ENCODE results near the gene MOCS1.
A peak's percentile ranks its signal among the peaks of the same experiment; 100 is the strongest.

Gene MOCS1

DNA sequence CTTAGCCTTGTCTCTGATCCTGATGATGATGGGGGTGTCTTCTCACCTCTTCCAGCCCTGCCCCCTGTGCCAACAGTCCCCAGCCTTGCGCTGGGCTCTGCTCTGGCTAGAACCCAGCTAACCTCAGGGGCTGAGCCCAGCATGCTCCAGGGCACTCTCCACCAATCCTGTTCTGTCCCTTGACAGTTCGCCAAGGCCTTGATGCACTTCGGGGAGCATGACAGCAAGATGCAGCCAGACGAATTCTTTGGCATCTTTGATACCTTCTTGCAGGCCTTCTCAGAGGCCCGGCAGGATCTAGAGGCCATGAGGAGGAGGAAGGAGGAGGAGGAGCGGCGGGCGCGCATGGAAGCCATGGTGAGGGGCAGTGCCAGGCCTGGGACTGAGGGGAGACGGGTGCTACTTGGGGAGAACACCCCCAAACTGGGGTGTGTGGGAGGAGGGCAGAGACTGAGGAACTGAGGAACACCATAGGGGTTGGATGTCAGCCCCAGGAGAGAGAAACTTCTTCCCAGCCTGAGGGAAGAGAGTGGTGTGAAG lies 33.1 kb downstream of the MOCS1 start:
- no peak for ATAC-seq

DNA sequence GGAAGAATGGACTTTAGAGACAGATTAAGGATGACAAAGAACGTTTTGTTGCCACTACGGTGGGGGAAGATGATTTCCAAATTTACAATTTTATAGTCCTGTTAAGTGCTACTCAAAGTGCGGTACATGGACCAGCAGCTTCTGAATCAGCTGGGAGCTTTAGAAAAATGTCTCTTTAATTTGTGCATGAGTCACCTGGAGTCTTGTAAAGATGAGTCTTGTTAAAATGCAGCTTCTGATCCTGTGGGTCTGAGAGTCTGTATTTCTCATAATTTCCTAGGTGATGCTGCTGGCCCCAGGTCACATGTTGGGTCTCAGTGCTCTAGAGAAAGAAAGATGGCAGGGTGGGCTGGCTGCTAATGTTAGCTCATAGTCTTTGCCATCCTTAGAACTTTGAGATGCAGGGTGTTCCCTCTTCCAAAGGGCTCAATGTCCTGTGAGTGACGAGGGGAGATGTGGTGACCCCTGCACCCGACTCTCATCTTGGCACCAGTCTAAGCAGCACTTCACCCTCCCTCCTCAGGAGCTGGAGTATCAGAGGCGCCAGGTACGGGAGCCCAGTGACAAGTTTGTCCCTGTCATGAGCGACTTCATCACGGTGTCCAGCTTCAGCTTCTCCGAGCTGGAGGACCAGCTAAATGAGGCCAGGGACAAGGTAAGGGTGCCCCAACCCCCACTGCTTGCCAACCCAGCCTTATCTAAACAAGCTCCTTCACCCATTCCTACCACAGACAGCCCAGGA lies 34.5 kb downstream of the MOCS1 start:
- ATAC-seq, result no peak

DNA sequence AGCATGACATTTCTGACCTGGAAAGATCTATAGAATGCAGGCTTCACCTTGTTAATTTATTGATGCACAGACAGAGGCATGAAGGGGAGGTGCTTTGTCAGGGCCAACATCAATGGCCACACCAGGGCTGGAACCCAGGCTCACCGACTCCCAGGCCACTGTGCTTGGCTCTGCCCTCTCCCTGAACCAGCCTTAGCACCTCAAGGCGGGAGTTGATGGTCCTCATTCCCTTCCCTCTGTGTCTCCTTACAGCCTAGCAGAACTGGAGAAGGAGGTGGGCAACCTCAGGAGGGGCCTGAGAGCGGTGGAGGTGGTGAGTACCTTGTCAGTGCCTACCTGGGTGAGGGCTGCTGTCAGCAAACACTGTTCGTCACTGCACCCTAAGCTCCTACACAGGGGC lies 35.6 kb downstream of the MOCS1 start:
- no peak for ATAC-seq

DNA sequence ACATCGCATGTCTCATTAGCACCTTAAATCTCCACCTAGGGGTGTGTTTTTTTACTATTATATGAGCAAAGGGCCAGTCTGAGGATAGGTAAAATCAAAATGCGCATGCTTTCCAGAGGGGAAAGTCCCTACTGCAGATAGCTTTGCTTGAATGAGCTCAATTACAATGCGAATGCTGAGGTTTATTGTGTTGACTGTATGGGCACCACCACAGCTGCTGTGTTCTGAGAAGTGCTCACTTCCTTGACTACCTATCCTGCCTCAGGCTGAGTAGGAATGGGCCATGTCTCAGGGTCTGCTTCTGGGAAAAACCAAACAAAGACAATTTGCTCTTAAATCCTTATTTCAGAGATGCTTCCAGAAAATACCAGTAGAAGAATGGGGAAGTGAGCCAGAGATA lies 36.6 kb downstream of the MOCS1 start:
- no peak for ATAC-seq

DNA sequence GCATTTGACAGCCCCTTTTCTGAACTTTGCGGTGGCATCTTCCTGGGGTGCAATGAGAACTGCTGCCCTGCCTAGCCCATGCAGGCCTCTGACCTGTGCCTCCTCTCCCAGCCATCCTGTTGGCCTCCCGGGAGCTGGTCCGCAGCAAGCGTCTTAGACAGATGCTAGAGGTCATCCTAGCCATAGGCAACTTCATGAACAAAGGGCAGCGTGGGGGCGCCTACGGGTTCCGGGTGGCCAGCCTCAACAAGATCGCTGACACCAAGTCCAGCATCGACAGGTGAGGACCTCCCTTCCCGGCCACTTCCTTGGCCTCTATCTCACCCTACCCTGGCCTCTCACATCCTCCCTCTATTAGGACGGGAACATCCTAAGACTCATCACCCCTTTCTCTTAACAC lies 37.6 kb downstream of the MOCS1 start:
- ATAC-seq, result no peak

DNA sequence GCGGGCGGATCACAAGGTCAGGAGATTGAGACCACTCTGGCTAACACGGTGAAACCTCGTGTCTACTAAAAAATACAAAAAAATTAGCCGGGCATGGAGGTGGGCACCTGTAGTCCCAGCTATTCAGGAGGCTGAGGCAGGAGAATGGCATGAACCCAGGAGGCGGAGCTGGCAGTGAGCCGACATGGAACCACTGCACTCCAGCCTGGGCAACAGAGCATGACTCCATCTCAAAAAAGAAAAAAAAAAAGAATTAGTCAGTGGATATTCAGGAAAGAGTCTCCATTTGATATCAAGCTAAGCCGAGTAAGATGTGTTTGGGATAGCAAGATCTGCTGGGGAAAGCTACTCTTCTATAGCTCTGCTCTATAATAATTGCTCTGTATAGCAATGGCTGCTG lies 41.0 kb downstream of the MOCS1 start:
- ATAC-seq, result no peak

DNA sequence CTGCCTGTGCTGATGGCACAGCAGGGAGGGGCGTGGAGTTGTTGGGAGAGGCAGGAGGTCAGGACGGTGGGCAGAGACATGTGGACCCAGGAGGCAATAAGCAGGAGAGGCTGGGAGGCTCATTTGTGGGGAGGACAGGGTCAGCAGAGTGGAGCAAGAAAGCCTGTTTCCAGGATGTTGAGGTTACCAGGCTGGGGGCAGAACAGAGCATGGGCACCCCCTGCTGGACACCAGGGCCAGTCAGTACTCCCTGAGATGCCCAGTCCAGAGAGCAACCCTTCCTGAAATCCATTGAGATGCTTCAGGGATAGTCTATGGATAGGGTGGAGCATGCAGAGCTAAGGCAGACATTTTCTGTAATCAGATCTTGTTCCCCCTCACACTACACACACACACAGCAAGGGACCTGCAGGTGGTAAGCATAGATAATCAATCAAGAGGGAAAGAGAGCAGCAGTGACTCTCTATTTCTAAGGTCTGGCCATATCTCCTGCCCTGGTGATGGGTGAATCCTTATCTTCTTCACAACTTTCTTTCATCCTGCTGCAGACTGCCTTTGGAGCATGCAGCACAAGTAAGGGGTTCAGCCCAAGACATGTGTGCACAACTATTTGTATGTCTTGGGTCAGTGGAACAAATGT lies 41.7 kb downstream of the MOCS1 start:
- peak in 1 of 2 donors; percentile 30 for ATAC-seq

DNA sequence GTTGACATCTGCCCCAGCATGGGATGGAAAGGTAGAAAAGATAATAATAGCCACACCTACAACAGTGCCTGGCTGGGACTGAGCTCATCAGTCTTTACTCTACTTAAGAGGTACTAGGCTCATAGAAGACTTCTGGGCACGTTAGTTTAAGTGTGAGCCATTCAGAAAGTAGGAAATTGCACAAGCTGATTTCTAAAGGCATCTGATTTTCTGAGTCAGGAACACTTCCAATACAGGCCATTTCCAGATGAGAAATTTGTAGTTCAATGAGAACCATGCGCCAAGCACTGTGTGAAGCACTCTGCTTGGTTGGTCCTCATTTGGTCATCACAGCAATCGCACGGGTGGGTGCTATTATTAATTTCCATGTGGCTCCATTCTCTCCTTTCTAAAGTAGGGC lies 42.3 kb downstream of the MOCS1 start:
- ATAC-seq, result no peak

DNA sequence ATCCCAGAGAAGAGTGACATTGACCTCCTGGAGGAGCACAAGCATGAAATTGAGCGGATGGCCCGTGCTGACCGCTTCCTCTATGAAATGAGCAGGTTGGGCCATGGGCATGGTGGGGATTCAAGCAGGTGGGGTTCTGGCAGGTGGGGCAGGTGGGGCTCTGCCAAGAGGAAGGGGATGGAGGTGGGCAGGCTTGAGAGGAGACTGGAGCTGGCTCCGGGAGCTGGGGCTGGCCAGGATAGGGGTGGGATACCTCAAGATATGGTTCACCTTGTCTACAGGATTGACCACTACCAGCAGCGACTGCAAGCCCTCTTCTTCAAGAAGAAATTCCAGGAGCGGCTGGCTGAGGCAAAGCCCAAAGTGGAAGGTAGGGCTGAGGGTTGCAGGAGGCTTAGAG lies 42.9 kb downstream of the MOCS1 start:
- ATAC-seq, result no peak

DNA sequence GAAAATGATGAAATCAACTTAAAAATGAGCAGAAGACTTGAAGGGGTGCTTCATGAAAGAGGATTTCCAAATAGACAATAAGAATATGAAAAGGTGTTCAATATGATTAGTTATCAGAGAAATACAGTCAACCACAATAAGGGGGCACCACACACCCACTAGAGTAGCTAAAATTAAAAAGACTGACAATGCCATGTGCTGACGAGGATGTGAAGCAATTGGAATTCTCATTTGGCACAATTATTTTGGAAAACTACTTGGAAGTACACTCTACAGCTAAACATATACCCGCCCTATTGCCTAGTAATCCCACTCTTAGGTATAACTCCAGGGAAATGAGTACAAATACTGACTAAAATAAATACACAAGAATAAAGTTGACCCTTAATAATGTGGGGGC lies 45.0 kb downstream of the MOCS1 start:
- ATAC-seq, result no peak

DNA sequence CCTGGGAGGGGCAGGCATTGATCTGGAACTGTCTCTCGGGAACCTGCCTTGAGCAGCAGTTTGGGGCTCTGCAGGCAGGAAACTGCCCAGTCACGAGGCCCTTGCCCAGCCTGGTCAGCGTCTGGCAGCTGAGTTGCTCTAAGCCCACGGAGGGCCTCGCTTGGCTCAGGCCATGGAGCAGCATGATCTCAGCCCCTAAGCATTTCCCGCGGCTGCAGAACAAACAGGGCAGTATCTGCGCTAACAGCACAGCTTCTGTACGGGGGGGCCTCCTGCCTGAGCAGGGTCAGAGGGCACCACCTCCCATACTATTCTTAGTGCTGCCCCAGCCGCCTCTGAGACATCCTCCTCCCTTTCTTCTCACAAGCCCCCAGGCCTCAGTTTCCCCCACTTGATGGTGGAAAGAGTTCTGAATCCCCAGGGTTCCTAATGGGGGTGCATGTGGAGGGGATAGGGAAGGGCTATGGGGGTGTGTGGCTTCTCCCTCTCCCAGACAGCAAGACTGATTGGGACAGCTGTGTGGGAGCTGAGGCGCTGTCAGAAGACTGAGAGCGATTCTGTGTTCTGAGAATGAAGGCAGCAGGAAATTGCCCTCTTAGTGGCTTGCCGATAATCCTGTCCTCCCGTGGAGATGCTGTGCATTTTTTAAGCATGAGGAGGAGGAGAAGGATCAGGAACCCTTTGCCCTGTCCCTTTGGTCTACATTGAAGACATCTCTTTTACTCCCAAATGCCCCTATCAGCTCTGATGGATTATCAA lies 46.4 kb downstream of the MOCS1 start:
- no peak for ATAC-seq

DNA sequence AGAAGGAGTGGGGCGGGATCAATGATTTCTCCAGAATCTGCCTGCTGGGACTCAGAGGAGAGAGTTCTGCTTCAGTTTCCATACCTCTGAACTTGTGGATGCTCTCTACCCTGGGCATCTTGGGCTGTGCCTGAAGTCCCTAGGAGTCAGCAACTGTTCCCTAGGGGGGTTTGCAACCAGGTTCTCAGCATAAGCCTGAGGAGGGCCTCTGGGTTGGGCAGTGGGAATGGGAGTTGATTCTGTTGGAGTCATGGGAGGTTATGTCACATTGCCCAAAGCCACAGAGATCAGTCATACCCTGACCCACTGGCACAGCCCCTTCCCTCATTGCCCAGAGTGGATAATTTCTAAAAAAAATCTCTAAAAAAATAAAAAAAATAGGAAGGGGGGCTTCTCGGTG lies 47.4 kb downstream of the MOCS1 start:
- ATAC-seq, result no peak

DNA sequence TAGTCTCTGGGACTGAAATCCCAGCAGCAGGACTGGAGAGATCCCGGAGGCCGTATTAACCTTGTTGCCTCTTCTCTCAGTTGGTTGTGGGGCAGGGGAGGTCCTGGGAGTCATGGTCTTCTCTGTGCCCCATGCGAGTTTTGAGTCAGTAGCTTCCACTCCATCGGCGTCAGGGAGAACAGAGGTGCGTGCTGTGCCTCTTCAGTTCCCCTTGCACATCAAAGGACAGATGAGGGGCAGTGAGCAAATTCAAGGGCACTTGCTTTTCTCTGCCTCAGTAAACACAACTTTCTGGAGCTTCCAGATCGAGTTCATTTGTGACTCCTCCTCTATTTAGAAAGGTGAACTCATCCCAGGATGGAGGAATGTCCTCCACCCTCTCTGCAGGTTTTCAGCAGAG lies 48.6 kb downstream of the MOCS1 start:
- no peak for ATAC-seq

DNA sequence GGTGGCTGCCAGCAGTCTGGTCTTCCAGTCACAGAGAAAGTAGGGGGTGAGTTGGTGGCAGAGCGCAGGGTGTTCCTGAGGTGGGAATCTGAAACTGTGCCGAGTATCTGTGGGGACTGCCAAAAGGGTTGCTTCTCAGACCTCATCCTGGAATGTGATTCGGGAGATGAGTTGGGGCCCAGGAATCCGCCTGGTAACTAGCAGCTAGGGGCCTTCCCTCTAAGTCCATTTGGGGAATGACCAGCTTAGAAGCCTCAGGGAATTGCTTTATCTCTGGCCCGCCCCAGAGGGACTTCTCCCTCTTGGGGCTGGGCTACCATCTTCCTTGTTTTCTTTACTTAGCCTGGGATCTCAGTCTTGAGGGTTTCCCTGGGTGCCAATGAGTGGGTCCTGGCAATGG lies 49.6 kb downstream of the MOCS1 start:
- no peak for ATAC-seq

DNA sequence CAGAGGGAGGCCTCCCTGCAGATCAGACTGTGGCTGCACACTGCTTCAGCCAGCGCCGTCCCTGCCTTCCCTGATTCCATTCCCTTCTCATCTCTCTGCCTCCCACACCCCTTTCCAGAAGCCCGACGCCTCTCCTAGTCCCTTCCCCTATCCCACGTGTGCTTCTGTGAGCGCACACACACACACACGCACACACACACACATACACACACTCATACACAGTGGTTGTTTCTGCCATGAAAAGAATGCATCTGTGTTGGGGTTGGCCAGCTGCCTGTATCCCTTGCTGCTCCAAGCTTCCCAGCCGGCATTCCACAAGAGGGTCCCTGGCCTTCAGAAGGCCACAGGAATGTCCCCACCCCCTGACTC lies 51.7 kb downstream of the MOCS1 start:
- no peak for ATAC-seq

DNA sequence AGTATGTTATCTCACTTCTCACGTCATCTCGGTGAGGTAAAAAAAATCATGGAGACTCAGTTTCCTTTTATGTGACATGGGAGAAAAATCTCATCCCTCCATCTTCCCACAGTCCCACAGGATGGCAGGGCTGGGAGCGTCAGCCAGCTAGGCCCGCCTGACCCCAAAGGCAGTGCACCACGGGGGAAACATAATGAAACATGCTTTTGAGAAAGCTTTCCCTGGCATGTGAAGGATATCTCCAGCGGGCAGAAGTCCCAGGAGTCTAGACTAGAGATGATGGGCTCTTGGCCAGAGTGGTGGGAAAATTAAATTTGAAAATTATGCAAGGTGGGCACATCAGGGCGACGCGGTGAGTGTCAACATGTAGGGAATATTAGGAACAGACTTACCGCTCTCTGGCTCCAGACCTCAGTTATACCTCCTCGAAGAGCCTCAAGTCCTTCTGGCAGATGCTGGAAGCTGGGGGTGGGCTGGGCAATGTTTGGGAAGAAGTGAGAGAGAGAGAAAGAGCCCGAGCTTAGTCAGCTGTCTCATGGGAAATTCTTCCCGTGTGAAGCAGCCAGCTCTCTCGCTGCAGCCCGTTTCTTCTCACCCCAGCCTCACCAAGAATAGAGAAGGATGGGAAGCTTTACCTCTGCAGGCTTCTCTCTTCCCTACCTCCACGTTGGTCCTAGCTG lies 52.3 kb downstream of the MOCS1 start:
- no peak for ATAC-seq

DNA sequence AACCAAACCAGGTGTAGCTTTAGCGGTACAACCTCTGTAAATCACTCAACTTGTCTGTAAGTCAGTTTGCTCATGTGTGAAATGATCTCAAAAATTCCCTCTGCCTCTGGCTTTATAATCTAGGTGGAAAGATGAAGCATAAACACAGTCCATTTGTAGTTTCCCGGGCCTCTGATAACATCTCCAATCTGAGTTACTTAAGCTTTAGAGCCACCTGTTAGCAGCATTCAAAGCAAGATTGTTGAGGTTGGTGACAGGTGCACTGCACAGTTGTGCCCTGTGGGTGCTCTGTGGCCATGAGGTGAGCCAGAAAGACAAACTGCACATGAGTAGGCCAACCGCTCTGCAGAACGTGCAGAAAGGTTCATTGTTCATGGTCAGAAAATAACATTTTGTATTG lies 53.7 kb downstream of the MOCS1 start:
- ATAC-seq, result no peak

DNA sequence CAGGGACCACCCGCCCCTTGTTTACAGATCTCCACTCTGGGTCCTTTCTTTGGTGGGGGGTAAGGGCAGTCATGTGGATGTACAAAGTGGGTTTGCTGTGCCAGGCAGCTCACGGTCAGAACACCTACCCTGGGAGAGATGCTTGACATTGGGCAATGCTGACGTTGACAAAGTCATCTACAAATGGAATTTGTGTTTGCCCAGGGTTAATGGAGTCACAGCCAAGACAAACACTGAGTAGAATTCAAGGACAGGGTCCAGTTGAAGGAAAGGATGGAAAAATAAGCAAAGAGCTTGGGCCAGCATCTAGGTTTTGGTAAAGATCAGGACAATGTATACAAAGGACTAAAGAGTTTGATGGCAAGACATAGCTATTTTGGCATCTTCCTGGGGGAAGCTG lies 54.7 kb downstream of the MOCS1 start:
- no peak for ATAC-seq

DNA sequence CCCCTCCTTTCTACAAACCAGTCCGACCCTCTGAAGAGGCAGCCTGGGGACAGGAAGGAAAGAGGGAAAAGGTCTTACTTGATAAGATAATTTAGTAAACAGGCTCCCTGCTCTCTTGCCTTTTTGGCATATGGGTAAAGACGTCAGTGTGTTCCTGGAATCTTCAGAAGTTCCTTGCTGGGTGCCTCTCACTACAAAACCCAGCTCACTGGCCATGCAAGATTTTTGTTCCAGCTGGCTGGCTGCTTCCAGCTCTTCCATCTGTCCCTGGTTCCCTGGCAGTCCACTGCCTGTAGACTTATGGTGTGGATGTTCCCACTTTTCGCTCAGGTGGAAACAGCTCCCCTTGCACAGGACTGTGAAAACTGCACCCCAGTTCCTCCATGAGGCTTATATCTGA lies 57.4 kb downstream of the MOCS1 start:
- no peak for ATAC-seq

DNA sequence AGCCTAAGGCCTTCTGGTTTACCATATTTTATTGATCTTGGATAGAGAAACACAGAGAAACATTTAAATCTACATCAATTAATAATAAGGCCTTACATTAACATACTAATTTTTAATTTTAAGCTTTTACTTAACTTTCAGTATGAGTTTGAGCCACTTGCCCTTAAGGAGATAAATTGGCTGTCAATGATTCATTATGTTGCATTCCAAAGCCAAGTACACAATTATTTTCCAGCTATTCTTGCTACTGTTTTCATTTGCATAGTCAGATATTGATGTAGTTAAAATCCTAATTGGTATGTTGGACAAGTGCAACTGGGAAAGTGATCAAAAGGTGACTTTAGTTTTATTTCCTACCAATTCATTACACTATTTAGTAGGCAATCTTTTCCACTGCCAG lies 58.2 kb downstream of the MOCS1 start:
- ATAC-seq, result no peak

DNA sequence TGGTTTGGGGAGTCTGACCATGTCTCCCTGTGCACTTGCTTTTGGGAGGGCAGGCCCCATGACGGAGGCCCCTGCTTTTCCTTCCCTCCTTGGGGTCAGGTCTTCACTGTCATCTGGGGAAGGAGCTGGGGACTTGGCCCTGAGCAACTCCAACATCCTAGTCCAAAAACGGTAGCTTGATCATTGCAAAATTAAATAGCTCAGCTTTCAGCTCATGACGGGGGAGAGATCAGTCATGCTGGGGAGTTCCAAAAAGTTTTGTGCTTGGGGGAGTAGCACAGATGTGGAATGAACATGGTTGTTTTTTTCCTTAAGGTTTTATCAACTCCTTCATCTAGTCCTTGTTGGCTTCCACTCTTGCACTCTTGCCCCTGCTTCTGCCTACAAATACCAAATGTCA lies 60.8 kb downstream of the MOCS1 start:
- no peak for ATAC-seq

DNA sequence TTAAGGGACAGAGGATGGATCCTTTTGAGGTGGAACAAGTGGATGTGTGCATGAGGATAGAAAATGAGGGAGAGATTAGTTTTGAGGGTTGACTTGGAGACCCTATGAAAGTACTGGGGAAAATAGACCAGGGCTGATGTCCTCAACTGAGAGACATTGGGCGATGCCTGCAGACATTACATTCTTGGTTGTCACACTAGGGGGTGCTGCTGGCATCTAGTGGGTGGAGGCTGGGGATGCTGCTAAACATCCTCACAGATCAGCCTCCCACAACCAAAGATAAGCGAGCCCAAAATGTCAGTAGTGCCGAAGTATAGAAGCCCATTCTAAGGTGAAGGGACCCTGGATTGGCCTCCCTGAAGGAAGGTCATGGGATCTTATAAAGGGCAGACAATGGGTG lies 63.3 kb downstream of the MOCS1 start:
- ATAC-seq, result no peak

DNA sequence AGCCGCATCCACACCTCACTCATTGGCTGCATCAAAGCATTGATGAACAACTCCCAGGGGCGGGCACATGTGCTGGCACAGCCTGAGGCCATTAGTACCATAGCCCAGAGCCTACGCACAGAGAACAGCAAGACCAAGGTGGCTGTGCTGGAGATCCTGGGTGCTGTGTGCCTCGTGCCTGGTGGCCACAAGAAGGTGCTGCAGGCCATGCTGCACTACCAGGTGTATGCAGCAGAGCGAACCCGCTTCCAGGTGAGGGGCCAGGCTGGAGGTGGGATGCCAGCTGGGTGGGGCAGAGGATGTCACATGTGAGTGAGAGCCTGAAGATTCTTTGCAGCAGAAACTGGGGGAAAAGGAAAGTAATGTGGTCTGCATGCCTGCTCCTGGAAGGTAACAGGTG lies 66.7 kb downstream of the MOCS1 start:
- no peak for ATAC-seq

Measured in activated CD4-positive, CD25-positive, alpha-beta regulatory T cell treated with anti-CD3 and anti-CD28 coated beads, Interleukin-2, amount 50 U/mL, for 24 hours (primary cell).